Keratinocyte (primary cell): ENCODE data around the gene ZNF710. TPM values are rescaled to one million over a fixed set of nuclear protein-coding genes. Genes with fewer than 3 reads are reported as not detected.

ENCODE experiments used
- DNase-seq: peaks from one replicate; pipeline ENCODE4 v3.0.0-alpha.2; 2011; ENCODE audit warnings: low read depth, missing footprints, low spot score
- FAIRE-seq: peaks from 2 replicates; lab custom pipeline; 2011; peaks lifted over from hg19 to GRCh38; lab: Jason Lieb, UNC
- H2AFZ ChIP-seq: 2 replicates; pipeline ENCODE4 v1.6.0; 2012; ENCODE audit warnings: low read length, control low read depth, inconsistent platforms; ENCODE audit not compliant: control insufficient read depth
- H3K27ac ChIP-seq: 2 replicates; pipeline ENCODE4 v1.5.1; 2011; ENCODE audit warnings: low read length; ENCODE audit not compliant: control insufficient read depth, insufficient read depth
- H3K27me3 ChIP-seq: 3 replicates; pipeline ENCODE4 v1.6.0; 2011; ENCODE audit warnings: low read length; ENCODE audit not compliant: control insufficient read depth, insufficient read depth; ENCODE audit errors: extremely low read depth
- H3K36me3 ChIP-seq, 2 experiments: 2 replicates in 1 of 2; 3 replicates in 1 of 2; pipeline ENCODE4 v1.5.1; 2011; ENCODE audit warnings: low read length in 2 of 2, mild to moderate bottlenecking in 1 of 2; ENCODE audit not compliant: control insufficient read depth in 2 of 2, insufficient read depth in 2 of 2; ENCODE audit errors: extremely low read depth in 1 of 2
- H3K4me1 ChIP-seq: 3 replicates; pipeline ENCODE4 v1.5.1; 2011; ENCODE audit warnings: low read length; ENCODE audit not compliant: control insufficient read depth, insufficient read depth; ENCODE audit errors: extremely low read depth
- H3K4me2 ChIP-seq: 3 replicates; pipeline ENCODE4 v1.6.0; 2011; ENCODE audit warnings: low read depth, low read length; ENCODE audit not compliant: control insufficient read depth, insufficient read depth; ENCODE audit errors: extremely low read depth
- H3K4me3 ChIP-seq, 3 experiments: fragments of 200-600 bp in 1 of 3; sonication (generic) in 1 of 3; 2 replicates in 2 of 3; 3 replicates in 1 of 3; pipeline ENCODE4 v1.5.1; 2011 to 2016; ENCODE audit warnings: low read length in 3 of 3, mild to moderate bottlenecking in 3 of 3, control low read depth in 2 of 3, inconsistent platforms in 1 of 3, low read depth in 1 of 3, mixed read lengths in 1 of 3, mixed run types in 1 of 3, moderate library complexity in 1 of 3; ENCODE audit not compliant: control insufficient read depth in 2 of 3, insufficient read depth in 2 of 3; ENCODE audit errors: extremely low read depth in 1 of 3
- H3K79me2 ChIP-seq: 2 replicates; pipeline ENCODE4 v1.6.0; 2012; ENCODE audit warnings: low read length; ENCODE audit not compliant: control insufficient read depth, insufficient read depth
- H3K9ac ChIP-seq: 3 replicates; pipeline ENCODE4 v1.6.0; 2011; ENCODE audit warnings: low read length; ENCODE audit not compliant: control insufficient read depth, insufficient read depth; ENCODE audit errors: extremely low read depth
- H3K9me1 ChIP-seq: 3 replicates; pipeline ENCODE4 v1.6.0; 2011; ENCODE audit warnings: low read length; ENCODE audit not compliant: control insufficient read depth, insufficient read depth; ENCODE audit errors: extremely low read depth
- H3K9me3 ChIP-seq: 2 replicates; pipeline ENCODE4 v1.5.1; 2012; ENCODE audit warnings: low read depth, low read length; ENCODE audit not compliant: control insufficient read depth
- H4K20me1 ChIP-seq: 3 replicates; pipeline ENCODE4 v1.6.0; 2011; ENCODE audit warnings: low read length; ENCODE audit not compliant: control insufficient read depth, insufficient read depth; ENCODE audit errors: extremely low read depth
- EZH2 ChIP-seq: IDR thresholded peaks from one replicate; pipeline ENCODE4 v1.6.1; 2012; ENCODE audit warnings: inconsistent platforms, mild to moderate bottlenecking, low read length, moderate library complexity
- dilution Hi-C: fragments of 300-500 bp; cut with MboI; formaldehyde crosslinking; loops from one replicate; pipeline ENCODE4 v1.7.0; 2020; ENCODE audit warnings: low sequenced_read_pairs; ENCODE audit not compliant: extremely low pct_ligation_motif_present
- polyA plus RNA-seq, 5 experiments: library from polyadenylated mRNA; depleted of rRNA in 3 of 5; stranded (reverse) in 3 of 5; stranded (forward) in 1 of 5; unstranded in 1 of 5; fragments of >200 nt; gene quantifications; 1 replicate in 1 of 5; 2 replicates in 3 of 5; 3 replicates in 1 of 5; pipeline versions ENCODE4 v1.2.1 to v1.2.3, GENCODE V29; 2011 to 2012; ENCODE audit warnings: missing spikeins in 2 of 5, low read depth in 1 of 5, low replicate concordance in 1 of 5
- TF ChIP-seq, protein P1 (sequence below), 3 experiments: IDR thresholded peaks in 1 of 3; conservative IDR thresholded peaks in 1 of 3; optimal IDR thresholded peaks in 1 of 3; 2 replicates in 2 of 3; 3 replicates in 1 of 3; pipeline versions ENCODE3 to v1.5.1; 2011; ENCODE audit warnings: low read length in 3 of 3, mild to moderate bottlenecking in 3 of 3, moderate library complexity in 2 of 3, control low read depth in 1 of 3, inconsistent platforms in 1 of 3; ENCODE audit not compliant: insufficient read depth in 2 of 3; ENCODE audit errors: extremely low read depth in 1 of 3

The ZNF710 gene
- polyA plus RNA-seq, 1 donor (not counting 4 experiments of a cell fraction or from before 2014, with no cell fraction given): 4.5 TPM

DNA sequence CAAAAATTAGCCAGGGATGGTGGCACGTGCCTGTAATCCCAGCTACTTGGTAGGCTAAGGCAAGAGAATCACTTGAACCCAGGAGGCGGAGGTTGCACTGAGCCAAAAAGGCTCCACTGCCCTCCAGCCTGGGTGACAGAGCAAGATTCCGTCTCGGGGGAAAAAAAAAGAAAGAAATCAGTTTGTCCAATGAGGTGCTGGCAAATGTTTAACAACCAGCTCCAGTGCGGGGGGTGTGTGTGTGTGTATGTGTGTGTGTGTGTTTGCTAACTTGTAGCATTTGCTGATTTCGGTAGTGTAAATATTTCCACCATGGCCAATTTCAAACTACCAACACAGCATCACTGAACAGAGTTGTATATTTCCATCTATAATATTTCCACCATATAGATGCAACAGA, 124.9 kb downstream of the ZNF710 start:
- H2AFZ ChIP-seq: no peak overlapping the region
- no peak overlapping the region for H3K4me3 ChIP-seq
- TF ChIP-seq, protein P1, sequence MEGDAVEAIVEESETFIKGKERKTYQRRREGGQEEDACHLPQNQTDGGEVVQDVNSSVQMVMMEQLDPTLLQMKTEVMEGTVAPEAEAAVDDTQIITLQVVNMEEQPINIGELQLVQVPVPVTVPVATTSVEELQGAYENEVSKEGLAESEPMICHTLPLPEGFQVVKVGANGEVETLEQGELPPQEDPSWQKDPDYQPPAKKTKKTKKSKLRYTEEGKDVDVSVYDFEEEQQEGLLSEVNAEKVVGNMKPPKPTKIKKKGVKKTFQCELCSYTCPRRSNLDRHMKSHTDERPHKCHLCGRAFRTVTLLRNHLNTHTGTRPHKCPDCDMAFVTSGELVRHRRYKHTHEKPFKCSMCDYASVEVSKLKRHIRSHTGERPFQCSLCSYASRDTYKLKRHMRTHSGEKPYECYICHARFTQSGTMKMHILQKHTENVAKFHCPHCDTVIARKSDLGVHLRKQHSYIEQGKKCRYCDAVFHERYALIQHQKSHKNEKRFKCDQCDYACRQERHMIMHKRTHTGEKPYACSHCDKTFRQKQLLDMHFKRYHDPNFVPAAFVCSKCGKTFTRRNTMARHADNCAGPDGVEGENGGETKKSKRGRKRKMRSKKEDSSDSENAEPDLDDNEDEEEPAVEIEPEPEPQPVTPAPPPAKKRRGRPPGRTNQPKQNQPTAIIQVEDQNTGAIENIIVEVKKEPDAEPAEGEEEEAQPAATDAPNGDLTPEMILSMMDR (optimal IDR thresholded peaks at IDR 0.05 in 1 of 3, IDR thresholded peaks at IDR 0.05 in 1 of 3, conservative IDR thresholded peaks at IDR 0.05 in 1 of 3; ENCODE audit: extremely low read depth in 1 of 3, insufficient read depth in 2 of 3, low read length in 3 of 3): no peak
- no peak for TF ChIP-seq EZH2
- H3K4me2 ChIP-seq: no peak overlapping the region
- no peaks in the 10 kb centered on the region for H3K79me2 ChIP-seq
- no peak for FAIRE-seq
- no peaks in the 10 kb centered on the region for H3K9me3 ChIP-seq
- dilution Hi-C loops: no loop called here
- H3K4me1 ChIP-seq: no peaks in the 10 kb centered on the region
- no peaks in the 10 kb centered on the region for H3K9me1 ChIP-seq
- no peaks in the 10 kb centered on the region for H3K36me3 ChIP-seq
- no peak for DNase-seq
- no peaks in the 10 kb centered on the region for H4K20me1 ChIP-seq
- no peak overlapping the region for H3K9ac ChIP-seq
- no peaks in the 10 kb centered on the region for H3K27me3 ChIP-seq
- no peak overlapping the region for H3K27ac ChIP-seq

DNA sequence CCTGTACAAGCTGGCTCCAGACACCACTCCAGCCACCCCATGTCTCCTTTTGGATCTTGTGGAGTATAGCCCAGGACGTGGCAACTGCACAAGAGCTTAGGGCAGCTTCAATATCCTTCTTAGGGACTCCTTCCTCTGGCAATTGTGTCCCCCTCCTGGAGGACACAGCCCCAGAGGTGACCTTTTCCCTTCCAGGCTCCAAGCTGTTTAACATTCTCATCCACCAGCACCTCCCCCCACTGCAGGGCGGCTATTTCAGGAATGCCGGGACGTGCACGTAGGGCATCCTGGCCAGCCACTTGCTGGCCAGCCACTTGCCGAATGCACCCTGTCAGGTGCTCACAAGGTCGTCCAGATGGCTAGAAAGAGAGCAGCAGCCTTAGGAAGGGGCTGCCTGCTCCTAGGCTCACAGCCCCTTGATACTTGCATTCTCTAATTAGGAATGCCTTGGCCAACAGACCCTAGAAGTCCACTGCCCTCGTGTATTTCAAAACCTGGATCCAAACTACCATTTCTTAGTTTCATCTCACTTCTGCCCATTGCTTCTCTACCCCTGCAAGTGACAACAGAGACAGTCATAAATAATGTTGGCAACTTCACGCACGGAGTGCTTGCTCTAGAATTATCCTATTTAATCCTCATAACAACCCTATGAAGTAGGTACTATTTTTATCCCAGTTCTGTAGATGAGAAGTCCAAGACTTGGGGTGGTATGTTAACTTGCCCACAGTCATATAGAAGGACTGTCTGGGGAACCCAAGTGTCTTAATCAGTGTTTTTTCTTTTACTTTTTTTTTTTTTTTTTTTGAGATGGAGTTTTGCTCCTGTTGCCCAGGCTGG, 125.7 kb downstream of the ZNF710 start:
- no peak overlapping the region for H3K4me2 ChIP-seq

More for the DNA sequence above, 125.7 kb downstream of the ZNF710 start:
- no peaks in the 10 kb centered on the region for H3K9me1 ChIP-seq
- H3K27me3 ChIP-seq: no peaks in the 10 kb centered on the region
- no peak for DNase-seq
- dilution Hi-C loops: no loop called here
- no peak overlapping the region for H3K27ac ChIP-seq
- no peaks in the 10 kb centered on the region for H3K36me3 ChIP-seq
- no peak overlapping the region for H2AFZ ChIP-seq
- H3K79me2 ChIP-seq: no peaks in the 10 kb centered on the region
- no peaks in the 10 kb centered on the region for H4K20me1 ChIP-seq
- no peaks in the 10 kb centered on the region for H3K4me1 ChIP-seq
- FAIRE-seq: no peak
- no peak overlapping the region for H3K4me3 ChIP-seq
- no peaks in the 10 kb centered on the region for H3K9me3 ChIP-seq
- no peak overlapping the region for H3K9ac ChIP-seq
- no peak for TF ChIP-seq EZH2
